ENCODE data around the gene MRAS.

- no peak for TF ChIP-seq ARHGAP35 (CRISPR knock-in tag; IDR thresholded peaks at IDR 0.05; ENCODE audit: borderline replicate concordance)
- no peak for TF ChIP-seq ZNF720 (CRISPR knock-in tag; IDR thresholded peaks at IDR 0.05)
Observed at GRCh38 chr3:138344754-138345153, 3.6 kb upstream of the MRAS start.
